Lower leg skin (tissue), 3 donors: ENCODE measurements around the gene GAS6.

Experiments
- POLR2A ChIP-seq, 2 donors: fragments of 450-650 bp; IDR thresholded peaks; one replicate each; pipeline ENCODE4 v1.6.1; 2016 to 2017; ENCODE audit warnings: antibody characterized with exemption in 2 of 2, mild to moderate bottlenecking in 1 of 2, moderate library complexity in 1 of 2
- TF ChIP-seq, protein P1 (sequence below), 3 donors: fragments of 450-650 bp; IDR thresholded peaks; one replicate each; pipeline ENCODE4 v1.5.1; 2016; ENCODE audit warnings: antibody characterized with exemption in 3 of 3, mild to moderate bottlenecking in 3 of 3, moderate library complexity in 2 of 3

DNA sequence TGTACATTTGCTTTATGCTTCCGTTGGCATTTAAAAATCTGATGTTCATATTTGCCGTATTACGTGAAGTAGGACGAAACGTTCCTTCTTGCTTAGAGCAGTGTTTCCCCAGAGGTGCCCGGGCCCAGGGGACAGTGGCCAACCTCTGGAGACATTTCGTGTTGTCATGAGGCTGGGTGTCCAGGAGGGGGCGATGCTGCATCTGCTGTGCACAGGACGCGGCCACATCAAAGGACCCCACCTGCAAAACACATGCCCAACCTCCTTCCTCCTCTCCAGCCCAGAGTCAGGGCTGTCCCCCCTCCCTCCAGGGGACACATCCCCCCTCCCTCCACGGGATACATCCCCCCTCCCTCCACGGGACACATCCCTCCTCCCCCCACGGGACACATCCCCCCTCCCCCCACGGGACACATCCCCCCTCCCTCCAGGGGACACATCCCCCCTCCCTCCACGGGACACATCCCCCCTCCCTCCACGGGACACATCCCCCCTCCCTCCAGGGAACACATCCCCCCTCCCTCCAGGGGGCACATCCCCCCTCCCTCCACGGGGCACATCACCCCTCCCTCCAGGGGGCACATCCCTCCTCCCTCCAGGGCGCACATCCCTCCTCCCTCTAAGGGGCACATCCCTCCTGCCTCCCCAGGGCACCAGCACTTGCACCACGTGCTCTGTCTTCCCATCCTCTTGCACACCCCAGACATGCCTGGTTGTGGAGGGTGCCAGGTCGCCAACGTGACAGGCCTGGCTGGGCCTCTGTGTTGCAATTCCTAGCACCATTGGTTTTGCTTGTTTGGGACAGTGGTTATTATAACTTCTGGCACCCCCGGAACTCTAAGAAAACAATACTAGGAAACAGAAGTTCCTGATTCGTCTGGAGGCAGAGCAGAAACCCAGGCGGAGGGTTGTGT is 46.7 kb downstream of the GAS6 start:
- TF ChIP-seq, protein P1, sequence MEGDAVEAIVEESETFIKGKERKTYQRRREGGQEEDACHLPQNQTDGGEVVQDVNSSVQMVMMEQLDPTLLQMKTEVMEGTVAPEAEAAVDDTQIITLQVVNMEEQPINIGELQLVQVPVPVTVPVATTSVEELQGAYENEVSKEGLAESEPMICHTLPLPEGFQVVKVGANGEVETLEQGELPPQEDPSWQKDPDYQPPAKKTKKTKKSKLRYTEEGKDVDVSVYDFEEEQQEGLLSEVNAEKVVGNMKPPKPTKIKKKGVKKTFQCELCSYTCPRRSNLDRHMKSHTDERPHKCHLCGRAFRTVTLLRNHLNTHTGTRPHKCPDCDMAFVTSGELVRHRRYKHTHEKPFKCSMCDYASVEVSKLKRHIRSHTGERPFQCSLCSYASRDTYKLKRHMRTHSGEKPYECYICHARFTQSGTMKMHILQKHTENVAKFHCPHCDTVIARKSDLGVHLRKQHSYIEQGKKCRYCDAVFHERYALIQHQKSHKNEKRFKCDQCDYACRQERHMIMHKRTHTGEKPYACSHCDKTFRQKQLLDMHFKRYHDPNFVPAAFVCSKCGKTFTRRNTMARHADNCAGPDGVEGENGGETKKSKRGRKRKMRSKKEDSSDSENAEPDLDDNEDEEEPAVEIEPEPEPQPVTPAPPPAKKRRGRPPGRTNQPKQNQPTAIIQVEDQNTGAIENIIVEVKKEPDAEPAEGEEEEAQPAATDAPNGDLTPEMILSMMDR (IDR thresholded peaks at IDR 0.05) = peak in 1 of 3 donors; percentile 60
- no peak for TF ChIP-seq POLR2A (IDR thresholded peaks at IDR 0.05)
